Heart left ventricle (tissue), 13 donors: ENCODE measurements around the gene IKZF1.

Experiments
- CTCF ChIP-seq, 12 donors: fragments of 200-600 bp; sonication (generic) in 4 of 12; IDR thresholded peaks; one replicate each; pipeline versions ENCODE4 v1.5.0 to v1.8.0; 2018 to 2022; ENCODE audit warnings: antibody characterized with exemption in 12 of 12, mild to moderate bottlenecking in 5 of 12
- POLR2A ChIP-seq, 2 donors: fragments of 450-650 bp; IDR thresholded peaks; one replicate each; pipeline ENCODE4 v1.6.1; 2017; ENCODE audit warnings: antibody characterized with exemption in 2 of 2, mild to moderate bottlenecking in 2 of 2, moderate library complexity in 2 of 2
- donor health status: ischemic (EF 13 %, LVEDD 7.1; RV severe dilation, severe dysfunction).
- donor health status: DM: no; HTN: yes; CAD: no.
- donor health status: DM: no; HTN: no; CAD: no.
- donor health status: ischemic (EF 25% LVEDD 6.9; RV normal size, moderate dysfunction).
- donor health status: ischemic (EF 25% LVEDD 5.7; RV mildly dilated, moderate dysfunction).
- donor health status: ischemic (EF 35%, LVEDD 5.7; RV mildly dilated, moderate dysfunction).
- donor health status: nonischemic (EF 11% LVEDD 7.7; RV severe dilation, severe dysfunction).
- donor health status: DM: yes; HTN: yes; CAD: no.
- donor health status: PGD.
- donor health status: ischemic (EF 29% LVEDD 5.4; RV normal size, mild dysfunction).
- donor health status: nonischemic (EF 23%, LVEDD 6.1; RV moderate dilation, normal function).

GRCh38 chr7:50353894-50354595, 49.5 kb downstream of the IKZF1 start:
- TF ChIP-seq CTCF (IDR thresholded peaks at IDR 0.05): no peak
- no peak for TF ChIP-seq POLR2A (IDR thresholded peaks at IDR 0.05)
